NB4 (cell line): Measurements from ENCODE around the gene TUBA1C.

Experiments used
- CTCF ChIP-seq: IDR thresholded peaks from one replicate; pipeline ENCODE4 v1.5.1; 2012; ENCODE audit warnings: low read depth, low read length
- POLR2A ChIP-seq: IDR thresholded peaks from 2 replicates; pipeline ENCODE4 v1.6.1; 2011; ENCODE audit warnings: mild to moderate bottlenecking; ENCODE audit not compliant: insufficient read length; ENCODE audit errors: extremely low read depth

- TF ChIP-seq CTCF (no peak), POLR2A (no peak)
These were observed 41.1 kb upstream of the TUBA1C start for GRCh38 chr12:49223590-49224369.
